ENCODE measurements around the gene RIN2.
"Not testable (repeated sequence)": the region's sequence is repeated elsewhere in the genome, so short reads cannot be mapped to it uniquely, and the experiment has no call there.

RIN2 gene

DNA sequence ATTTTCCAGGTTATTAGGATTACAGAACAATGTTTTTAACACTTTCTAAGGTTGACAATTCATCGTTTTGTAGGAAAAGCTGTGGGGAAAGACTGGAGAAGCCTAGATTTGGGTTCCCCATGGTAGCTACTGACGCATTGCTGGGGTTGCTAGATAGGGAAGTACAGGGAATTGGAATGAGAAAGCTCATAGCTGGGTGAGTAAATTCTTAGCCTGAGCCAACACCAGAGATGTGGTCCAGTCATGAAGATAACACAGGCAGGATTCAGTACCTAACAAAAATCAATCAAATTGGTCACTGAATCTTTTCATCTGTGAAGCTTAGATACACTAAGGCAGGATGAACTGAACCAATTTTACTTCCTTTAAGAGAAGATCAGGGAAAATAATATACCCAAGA lies 35.7 kb downstream of the RIN2 start:
- H3K4me3 ChIP-seq (ENCODE audit: low read length) = no peak overlapping the region
- TF ChIP-seq, protein P1, sequence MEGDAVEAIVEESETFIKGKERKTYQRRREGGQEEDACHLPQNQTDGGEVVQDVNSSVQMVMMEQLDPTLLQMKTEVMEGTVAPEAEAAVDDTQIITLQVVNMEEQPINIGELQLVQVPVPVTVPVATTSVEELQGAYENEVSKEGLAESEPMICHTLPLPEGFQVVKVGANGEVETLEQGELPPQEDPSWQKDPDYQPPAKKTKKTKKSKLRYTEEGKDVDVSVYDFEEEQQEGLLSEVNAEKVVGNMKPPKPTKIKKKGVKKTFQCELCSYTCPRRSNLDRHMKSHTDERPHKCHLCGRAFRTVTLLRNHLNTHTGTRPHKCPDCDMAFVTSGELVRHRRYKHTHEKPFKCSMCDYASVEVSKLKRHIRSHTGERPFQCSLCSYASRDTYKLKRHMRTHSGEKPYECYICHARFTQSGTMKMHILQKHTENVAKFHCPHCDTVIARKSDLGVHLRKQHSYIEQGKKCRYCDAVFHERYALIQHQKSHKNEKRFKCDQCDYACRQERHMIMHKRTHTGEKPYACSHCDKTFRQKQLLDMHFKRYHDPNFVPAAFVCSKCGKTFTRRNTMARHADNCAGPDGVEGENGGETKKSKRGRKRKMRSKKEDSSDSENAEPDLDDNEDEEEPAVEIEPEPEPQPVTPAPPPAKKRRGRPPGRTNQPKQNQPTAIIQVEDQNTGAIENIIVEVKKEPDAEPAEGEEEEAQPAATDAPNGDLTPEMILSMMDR (conservative IDR thresholded peaks at IDR 0.05; ENCODE audit: low read length) = no peak
- DNase-seq (ENCODE audit: low read depth) = no peak

DNA sequence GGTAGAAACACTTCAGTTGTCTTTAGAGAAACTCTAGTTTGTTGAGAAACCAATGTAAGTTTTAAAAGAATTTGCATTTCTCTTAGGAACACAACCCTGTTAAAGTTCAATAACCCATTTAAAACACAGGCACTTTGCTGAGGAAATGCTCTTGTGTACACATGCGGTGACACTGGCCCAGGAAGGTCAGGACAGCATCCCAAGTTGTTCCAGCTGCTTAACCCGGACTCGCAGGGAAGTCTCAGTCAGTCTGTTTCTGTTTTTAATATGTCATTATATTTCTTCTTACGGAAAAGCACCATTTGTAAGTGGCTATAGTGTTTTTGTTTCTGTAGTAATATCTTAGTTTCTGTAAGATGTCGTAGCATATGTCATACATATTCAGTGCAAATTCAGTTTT lies 36.9 kb downstream of the RIN2 start:
- no peak for DNase-seq (ENCODE audit: low read depth)
- H3K4me3 ChIP-seq (ENCODE audit: low read length) = no peak overlapping the region
- TF ChIP-seq, protein P1 (conservative IDR thresholded peaks at IDR 0.05; ENCODE audit: low read length) = no peak

DNA sequence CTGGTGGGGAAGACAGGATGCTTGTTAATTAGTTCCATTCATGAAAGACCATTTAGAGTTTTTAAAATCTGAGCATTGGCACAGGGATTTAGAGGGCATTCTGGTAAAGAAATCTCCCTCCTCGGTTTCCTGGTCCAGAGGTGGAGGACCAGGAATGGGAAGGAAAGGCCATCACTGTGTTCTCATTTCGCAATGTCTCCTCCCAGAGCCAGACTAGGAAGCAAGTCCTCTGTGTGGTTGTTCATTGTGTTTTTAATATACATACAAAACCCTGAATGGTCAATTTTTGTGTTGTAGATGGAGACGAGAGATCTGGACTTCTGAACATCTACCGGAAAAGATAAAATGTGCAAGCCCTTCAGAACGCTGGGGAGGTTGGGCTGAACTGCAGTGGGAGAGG lies 41.3 kb downstream of the RIN2 start:
- TF ChIP-seq, protein P1 (conservative IDR thresholded peaks at IDR 0.05; ENCODE audit: low read length) = no peak
- DNase-seq (ENCODE audit: low read depth) = no peak
- H3K4me3 ChIP-seq (ENCODE audit: low read length) = no peak overlapping the region

DNA sequence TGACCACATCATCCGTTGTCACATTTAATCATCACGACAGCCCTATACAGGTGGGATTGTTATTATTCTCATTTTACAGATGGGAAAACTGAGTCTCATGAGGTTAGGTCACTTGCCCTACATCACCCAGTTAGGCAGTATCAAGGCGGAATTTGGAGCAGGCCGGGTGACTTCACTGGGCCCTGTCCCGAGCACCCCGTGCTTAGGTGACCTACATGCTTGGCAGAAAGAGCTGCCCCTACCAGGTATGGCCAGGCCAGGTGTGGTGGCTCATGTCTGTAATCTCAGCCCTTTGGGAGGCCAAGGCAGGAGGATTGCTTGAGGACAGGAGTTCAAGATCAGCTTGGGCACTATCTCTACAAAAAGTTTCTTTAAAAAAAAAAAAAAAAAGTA lies 44.0 kb downstream of the RIN2 start:
- no peak overlapping the region for H3K4me3 ChIP-seq (ENCODE audit: low read length)
- TF ChIP-seq, protein P1 (conservative IDR thresholded peaks at IDR 0.05; ENCODE audit: low read length) = no peak
- DNase-seq (ENCODE audit: low read depth) = no peak

DNA sequence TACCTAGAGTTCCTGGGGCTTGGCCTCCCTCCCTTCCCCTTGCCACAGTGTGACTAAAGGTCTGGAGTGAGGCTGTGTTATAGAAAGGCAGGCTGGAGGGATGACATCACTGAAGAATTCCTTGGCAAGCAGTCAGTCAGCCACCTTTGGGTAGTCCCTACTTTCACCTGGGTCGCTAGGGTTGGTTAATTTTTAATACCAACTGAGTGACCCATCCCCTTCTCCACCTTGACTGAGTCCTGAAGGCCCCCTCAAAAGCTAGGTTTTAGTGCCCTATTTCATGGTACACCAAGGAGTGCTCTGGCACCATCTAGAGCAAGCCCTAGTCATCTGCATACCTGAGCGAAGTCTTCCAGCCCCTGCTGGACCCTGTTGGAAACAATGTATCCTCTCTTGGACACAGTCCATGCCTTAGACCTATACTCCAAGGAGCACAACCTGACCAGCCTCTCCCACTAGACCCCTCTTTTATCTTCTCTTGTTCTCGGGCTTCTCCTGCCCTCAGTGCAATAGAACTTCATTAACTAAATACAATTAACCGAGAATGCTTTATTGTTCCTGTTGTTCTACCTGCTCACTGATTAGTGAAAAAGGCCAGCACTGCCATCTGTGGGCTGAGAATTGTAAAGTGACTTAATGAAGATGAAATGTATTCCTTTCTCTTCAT lies 44.6 kb downstream of the RIN2 start:
- TF ChIP-seq, protein P1 (conservative IDR thresholded peaks at IDR 0.05; ENCODE audit: low read length) = no peak
- H3K4me3 ChIP-seq (ENCODE audit: low read length) = no peak overlapping the region
- DNase-seq (ENCODE audit: low read depth) = no peak

DNA sequence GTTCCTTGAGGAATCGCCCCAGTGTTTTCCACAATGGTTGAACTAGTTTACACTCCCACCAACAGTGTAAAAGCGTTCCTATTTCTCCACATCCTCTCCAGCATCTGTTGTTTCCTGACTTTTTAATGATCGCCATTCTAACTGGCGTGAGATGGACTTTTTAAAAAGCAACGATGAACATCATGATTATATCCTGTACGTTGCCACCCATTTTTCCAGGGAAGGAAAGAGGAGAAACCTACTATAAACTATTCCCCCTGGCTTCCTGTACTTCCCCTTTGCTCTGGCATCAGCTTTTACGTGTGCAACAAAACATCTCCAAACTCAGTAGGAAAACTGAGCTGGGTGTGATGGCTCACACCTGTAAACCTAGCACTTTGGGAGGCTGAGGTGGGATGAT lies 48.2 kb downstream of the RIN2 start:
- H3K4me3 ChIP-seq (ENCODE audit: low read length); DNase-seq (ENCODE audit: low read depth): not testable (repeated sequence)

DNA sequence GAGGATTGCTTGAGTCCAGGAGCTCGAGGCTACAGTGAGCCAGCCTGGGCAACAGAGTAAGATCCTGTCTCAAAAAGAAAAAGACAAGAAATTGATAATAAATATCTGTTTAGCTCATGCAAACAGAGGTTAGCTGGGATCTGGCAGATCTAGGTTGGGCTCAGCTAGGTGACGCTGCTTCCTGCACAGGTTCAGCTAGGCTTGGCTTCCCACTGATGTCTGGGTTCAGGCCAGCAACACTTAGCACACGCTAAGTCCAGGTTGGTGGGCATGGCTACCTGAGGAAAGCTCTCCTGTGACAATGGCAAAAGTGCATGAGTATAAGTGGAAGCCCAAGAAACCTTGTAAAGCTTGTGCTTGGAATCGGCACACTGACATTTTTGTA lies 48.7 kb downstream of the RIN2 start:
- TF ChIP-seq, protein P1 (conservative IDR thresholded peaks at IDR 0.05; ENCODE audit: low read length) = no peak
- no peak for DNase-seq (ENCODE audit: low read depth)

More for the DNA sequence above, 48.7 kb downstream of the RIN2 start:
- H3K4me3 ChIP-seq (ENCODE audit: low read length) = no peak overlapping the region
